Left lung (tissue), 10 donors: ENCODE results near the gene FAM20C. TPM values are rescaled to one million over a fixed set of nuclear protein-coding genes. Genes with fewer than 3 reads are reported as not detected.

Experiments
- ATAC-seq: fragments of 200-7000 bp; cut with Tn5 transposase; one replicate; pipeline ENCODE4 v1.9.1; 2020; ENCODE audit warnings: moderate library complexity
- DNase-seq, 4 donors: peaks; one replicate each; pipeline ENCODE4 v3.0.0-alpha.2; 2013 to 2020
- H3K27ac ChIP-seq, 2 donors: fragments of 200-600 bp; sonication (generic) in 1 of 2; one replicate each; pipeline versions ENCODE4 v1.5.0 to v1.8.0; 2020 to 2021
- H3K27me3 ChIP-seq, 2 donors: fragments of 200-600 bp; sonication (generic) in 1 of 2; one replicate each; pipeline versions ENCODE4 v1.5.0 to v1.8.0; 2020 to 2021
- H3K36me3 ChIP-seq, 2 donors: fragments of 200-600 bp; sonication (generic) in 1 of 2; one replicate each; pipeline versions ENCODE4 v1.5.0 to v1.8.0; 2020 to 2021
- H3K4me1 ChIP-seq, 2 donors: fragments of 200-600 bp; one replicate each; pipeline ENCODE4 v1.8.0; 2021
- H3K4me3 ChIP-seq, 2 donors: fragments of 200-600 bp; sonication (generic) in 1 of 2; one replicate each; pipeline versions ENCODE4 v1.5.0 to v1.8.0; 2020 to 2021; ENCODE audit warnings: mild to moderate bottlenecking in 1 of 2
- H3K9me3 ChIP-seq, 2 donors: fragments of 200-600 bp; sonication (generic) in 1 of 2; one replicate each; pipeline versions ENCODE4 v1.5.0 to v1.8.0; 2020 to 2021
- intact Hi-C, 2 donors: fragments of 100-400 bp; cut with DNase I; formaldehyde crosslinking; loops; one replicate each; pipeline versions ENCODE4 v1.11.2 to v1.14.2; 2022
- polyA plus RNA-seq, 6 donors: library from polyadenylated mRNA; unstranded; fragments of 120-200 nt; gene quantifications; one replicate each; pipeline ENCODE4 v1.2.1, GENCODE V29; 2013; ENCODE audit not compliant: insufficient read length in 6 of 6
- total RNA-seq, 2 donors: library from RNA; stranded (reverse); fragmentation: NEBNext Ultra II Directional; extraction: Animal tissue kit (Norgen Biotek cat#: 25700); gene quantifications; one replicate each; pipeline ENCODE4 v1.2.1, GENCODE V29; 2021
- TF ChIP-seq, protein P1 (sequence below), 2 donors: fragments of 200-600 bp; sonication (generic) in 1 of 2; IDR thresholded peaks; one replicate each; pipeline versions ENCODE4 v1.5.0 to v1.8.0; 2021; ENCODE audit warnings: antibody characterized with exemption in 2 of 2
- donor health status: DM: no; HTN: yes; CAD: no.
- donor health status: DM: no; HTN: no; CAD: no.

FAM20C gene
- total and polyA plus RNA-seq, 8 donors, result 21.2 to 75.5 (median 31.8) TPM

DNA sequence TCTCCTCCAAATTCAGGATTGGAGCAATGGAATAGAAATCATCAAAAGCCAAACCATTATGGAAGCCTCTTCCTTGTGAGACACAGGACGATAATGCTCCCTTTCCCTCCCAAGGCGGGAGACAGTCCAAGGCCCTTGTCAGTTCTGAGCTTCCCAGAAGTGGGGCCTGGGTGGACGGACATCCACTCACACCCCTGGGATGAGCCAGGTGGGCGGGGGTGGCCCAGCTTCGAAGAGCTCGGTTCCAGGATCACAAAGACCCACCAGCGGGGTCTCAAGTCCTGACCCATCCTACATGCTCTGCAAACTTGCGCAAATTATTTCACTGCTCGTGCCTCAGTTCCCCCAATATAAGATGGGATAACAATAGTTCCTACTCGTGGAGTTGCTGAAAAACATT lies 87.5 kb downstream of the FAM20C start:
- TF ChIP-seq, protein P1, sequence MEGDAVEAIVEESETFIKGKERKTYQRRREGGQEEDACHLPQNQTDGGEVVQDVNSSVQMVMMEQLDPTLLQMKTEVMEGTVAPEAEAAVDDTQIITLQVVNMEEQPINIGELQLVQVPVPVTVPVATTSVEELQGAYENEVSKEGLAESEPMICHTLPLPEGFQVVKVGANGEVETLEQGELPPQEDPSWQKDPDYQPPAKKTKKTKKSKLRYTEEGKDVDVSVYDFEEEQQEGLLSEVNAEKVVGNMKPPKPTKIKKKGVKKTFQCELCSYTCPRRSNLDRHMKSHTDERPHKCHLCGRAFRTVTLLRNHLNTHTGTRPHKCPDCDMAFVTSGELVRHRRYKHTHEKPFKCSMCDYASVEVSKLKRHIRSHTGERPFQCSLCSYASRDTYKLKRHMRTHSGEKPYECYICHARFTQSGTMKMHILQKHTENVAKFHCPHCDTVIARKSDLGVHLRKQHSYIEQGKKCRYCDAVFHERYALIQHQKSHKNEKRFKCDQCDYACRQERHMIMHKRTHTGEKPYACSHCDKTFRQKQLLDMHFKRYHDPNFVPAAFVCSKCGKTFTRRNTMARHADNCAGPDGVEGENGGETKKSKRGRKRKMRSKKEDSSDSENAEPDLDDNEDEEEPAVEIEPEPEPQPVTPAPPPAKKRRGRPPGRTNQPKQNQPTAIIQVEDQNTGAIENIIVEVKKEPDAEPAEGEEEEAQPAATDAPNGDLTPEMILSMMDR (IDR thresholded peaks at IDR 0.05), result no peak
- no peak for ATAC-seq
- Histone ChIP-seq H3K4me3 (no peak overlapping the region), H3K4me1 (no peaks in the 10 kb centered on the region), H3K27ac (no peak overlapping the region), H3K27me3 (peaks cover 0 to 6% of the 10 kb centered on the region in 2 donors), H3K9me3 (peaks cover 0 to 12% of the 10 kb centered on the region in 2 donors), H3K36me3 (no peaks in the 10 kb centered on the region)
- DNase-seq, result peak in 1 of 4 donors; percentile 21
- intact Hi-C loops, result no loop called here

DNA sequence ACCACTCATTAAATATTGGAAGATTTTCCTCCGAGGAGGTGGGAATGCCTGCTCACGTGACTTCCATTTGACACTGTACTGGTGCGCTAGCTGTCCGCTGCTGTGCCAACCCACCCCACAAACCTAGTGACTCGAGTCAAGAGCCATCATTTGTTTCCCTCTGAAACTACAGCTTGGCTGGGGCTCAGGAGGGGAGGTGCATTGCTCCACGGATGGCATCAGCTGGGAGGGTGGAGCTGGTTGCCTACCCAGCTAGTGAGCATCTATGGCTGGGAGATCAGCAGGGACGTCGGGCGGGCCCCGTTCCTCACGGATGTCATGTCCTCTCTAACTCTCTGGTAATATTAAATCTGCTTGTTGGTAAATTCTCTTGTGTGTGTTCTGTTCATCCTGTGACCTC lies 88.1 kb downstream of the FAM20C start:
- TF ChIP-seq, protein P1 (IDR thresholded peaks at IDR 0.05), result no peak
- intact Hi-C loops, result no loop called here

DNA sequence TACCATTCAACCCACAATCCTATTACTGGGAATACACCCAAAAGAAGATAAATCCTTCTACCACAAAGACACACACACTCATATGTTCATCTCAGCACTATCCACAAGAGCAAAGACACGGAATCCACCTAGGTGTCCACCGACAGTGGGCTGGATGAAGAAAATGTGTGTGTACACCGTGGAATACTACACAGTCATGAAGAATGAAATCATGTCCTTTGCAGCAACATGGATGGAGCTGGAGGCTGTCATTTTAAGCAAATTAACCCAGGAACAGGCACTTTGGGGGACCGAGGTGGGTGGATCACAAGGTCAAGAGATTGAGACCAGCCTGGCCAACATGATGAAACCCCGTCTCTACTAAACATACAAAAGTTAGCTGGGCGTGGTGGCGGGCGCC lies 89.3 kb downstream of the FAM20C start:
- Histone ChIP-seq H3K36me3 (no peaks in the 10 kb centered on the region), H3K4me1 (no peaks in the 10 kb centered on the region), H3K27ac (no peak overlapping the region), H3K27me3 (peaks cover 0 to 25% of the 10 kb centered on the region in 2 donors), H3K9me3 (peaks cover 0 to 4% of the 10 kb centered on the region in 2 donors), H3K4me3 (no peak overlapping the region)
- ATAC-seq (no peak), DNase-seq (no peak)
- TF ChIP-seq, protein P1 (IDR thresholded peaks at IDR 0.05), result no peak
- intact Hi-C loops, result no loop called here

More for the DNA sequence above, 88.1 kb downstream of the FAM20C start:
- H3K4me3 ChIP-seq, result no peak overlapping the region
- peaks cover 0 to 12% of the 10 kb centered on the region in 2 donors for H3K9me3 ChIP-seq
- DNase-seq, result peak in 1 of 4 donors; percentile 21
- H3K36me3 ChIP-seq, result no peaks in the 10 kb centered on the region
- H3K27me3 ChIP-seq, result peaks cover 0 to 13% of the 10 kb centered on the region in 2 donors
- H3K27ac ChIP-seq, result no peak overlapping the region
- no peak for ATAC-seq
- no peaks in the 10 kb centered on the region for H3K4me1 ChIP-seq

DNA sequence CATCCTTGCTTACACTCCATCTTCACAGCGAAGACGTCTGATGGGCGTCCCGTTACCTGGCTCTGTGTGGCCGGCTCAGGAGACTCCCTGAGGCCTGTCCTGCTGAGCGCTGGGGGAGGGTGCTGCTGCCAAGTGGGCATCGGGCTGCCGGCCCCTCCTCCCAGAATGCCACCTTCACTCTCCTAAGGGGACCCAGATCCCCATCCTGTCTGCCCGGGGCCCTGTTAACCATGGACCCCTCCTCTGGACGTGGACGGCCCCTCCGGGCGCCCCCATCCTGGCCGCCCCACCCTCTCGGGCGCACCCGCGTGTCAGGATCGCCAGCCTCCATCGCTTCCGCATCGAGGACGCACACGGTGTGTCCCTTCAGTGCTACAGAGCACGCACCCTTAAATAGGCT lies 90.2 kb downstream of the FAM20C start:
- ATAC-seq, result no peak
- H3K27me3 ChIP-seq, result peaks cover 0 to 28% of the 10 kb centered on the region in 2 donors

DNA sequence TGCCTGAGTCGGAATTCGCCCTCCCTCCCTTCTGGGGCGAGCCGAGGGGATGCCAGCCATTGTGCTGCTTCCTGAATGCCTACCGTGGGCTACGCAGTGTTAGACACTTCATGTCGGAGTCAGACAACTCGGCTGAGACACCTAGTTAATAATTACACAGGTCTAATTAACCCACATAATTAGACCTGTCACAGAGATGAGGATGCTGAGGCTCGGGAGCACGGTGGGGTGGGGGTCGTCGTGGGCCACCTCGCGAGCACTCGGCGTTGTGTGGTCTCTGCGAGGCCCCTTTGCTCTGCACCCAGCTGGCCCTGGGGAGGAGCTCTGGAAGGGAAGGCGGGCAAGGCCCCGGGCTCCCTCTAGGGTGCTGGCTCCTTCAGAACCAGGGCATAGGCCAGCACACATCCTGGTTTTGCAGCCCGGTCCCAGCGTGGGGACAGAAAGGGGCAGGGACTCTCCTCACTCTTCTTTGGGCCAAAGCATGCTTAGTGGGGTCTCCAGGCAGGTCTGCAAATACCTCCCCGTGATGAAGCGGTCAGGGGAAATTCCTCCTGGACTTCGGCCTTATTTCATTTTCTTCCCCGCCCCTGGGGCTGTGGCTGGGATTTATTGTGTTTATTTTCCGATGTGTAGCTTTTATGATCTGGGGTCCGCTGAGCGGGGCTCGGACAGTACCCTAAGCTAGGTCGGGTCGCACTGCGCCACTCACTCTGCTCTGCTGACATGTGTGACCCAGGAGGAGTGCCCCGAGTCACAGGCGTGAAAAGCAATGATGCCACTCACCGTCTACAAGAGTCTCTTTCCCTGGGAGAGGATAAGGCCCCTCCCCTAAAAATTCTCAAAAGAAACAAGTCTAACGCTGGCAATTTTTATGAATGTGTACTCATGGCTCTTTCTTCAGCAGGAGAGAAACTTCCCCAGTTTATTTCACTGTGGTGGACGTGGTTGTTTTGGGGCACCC lies 92.7 kb downstream of the FAM20C start:
- Histone ChIP-seq H3K4me3 (no peak overlapping the region), H3K27me3 (peaks cover 16 to 51% of the 10 kb centered on the region in 2 donors), H3K27ac (no peak overlapping the region), H3K9me3 (no peaks in the 10 kb centered on the region), H3K36me3 (no peaks in the 10 kb centered on the region), H3K4me1 (no peaks in the 10 kb centered on the region)
- intact Hi-C loops, result no loop called here
- ATAC-seq, result no peak
- no peak for DNase-seq
- TF ChIP-seq, protein P1 (IDR thresholded peaks at IDR 0.05), result no peak

More for the DNA sequence above, 90.2 kb downstream of the FAM20C start:
- Histone ChIP-seq H3K27ac (no peak overlapping the region), H3K4me1 (no peaks in the 10 kb centered on the region), H3K9me3 (no peaks in the 10 kb centered on the region), H3K36me3 (no peaks in the 10 kb centered on the region), H3K4me3 (no peak overlapping the region)
- DNase-seq, result no peak
- TF ChIP-seq, protein P1 (IDR thresholded peaks at IDR 0.05), result no peak
- intact Hi-C loops, result no loop called here
